PFSK-1 (cell line): ENCODE data around the gene RABIF.

ENCODE experiments used
- FOXP2 ChIP-seq: optimal IDR thresholded peaks from 2 replicates; pipeline ENCODE3; 2011; ENCODE audit warnings: borderline replicate concordance, control low read depth, inconsistent platforms; ENCODE audit not compliant: insufficient read depth; ENCODE audit errors: extremely low read length, extremely low read depth
- POLR2AphosphoS5 ChIP-seq: IDR thresholded peaks from 2 replicates; pipeline ENCODE4 v1.6.1; 2012; ENCODE audit warnings: low read depth, mild to moderate bottlenecking, control low read depth, low read length, moderate library complexity
- SIN3A ChIP-seq: IDR thresholded peaks from 2 replicates; pipeline ENCODE4 v1.6.1; 2012; ENCODE audit warnings: mild to moderate bottlenecking, low read length, moderate library complexity, borderline replicate concordance; ENCODE audit not compliant: insufficient read depth
- TAF1 ChIP-seq: IDR thresholded peaks from 2 replicates; pipeline ENCODE4 v1.6.1; 2012; ENCODE audit warnings: low read length, control low read depth, borderline replicate concordance; ENCODE audit not compliant: insufficient read depth
- TF ChIP-seq, protein P1 (sequence below), 2 experiments: IDR thresholded peaks; 2 replicates each; pipeline versions ENCODE4 v1.6.1 to v1.8.0; 2011 to 2012; ENCODE audit warnings: low read depth in 2 of 2, low read length in 2 of 2, control low read depth in 1 of 2, inconsistent platforms in 1 of 2, mild to moderate bottlenecking in 1 of 2, moderate library complexity in 1 of 2; ENCODE audit not compliant: insufficient read depth in 1 of 2

DNA sequence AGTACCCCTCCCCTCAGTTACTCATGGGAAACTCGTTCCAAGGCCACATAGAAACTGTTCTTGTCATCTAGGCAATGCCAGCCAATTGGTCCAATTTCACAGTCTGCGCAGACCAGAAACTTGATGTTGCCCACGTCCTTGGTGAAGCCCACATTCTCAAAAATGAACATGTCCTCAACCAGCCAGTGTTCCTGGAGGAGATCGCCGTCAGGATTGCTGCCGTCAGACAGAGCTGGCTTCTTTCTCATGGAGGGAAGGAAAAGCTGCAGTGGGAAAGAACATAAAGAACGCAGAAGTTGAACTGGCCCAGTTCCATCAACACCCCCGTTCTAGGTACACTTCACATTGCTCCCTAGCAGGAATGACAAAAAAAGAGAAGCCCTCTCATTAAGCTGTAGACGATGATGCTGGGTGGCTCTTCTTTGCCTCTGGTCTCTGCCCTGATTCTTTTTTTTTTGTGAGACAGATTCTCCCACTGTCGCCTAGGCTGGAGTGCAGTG lies 7.9 kb downstream of the RABIF start:
- TF ChIP-seq, protein P1, sequence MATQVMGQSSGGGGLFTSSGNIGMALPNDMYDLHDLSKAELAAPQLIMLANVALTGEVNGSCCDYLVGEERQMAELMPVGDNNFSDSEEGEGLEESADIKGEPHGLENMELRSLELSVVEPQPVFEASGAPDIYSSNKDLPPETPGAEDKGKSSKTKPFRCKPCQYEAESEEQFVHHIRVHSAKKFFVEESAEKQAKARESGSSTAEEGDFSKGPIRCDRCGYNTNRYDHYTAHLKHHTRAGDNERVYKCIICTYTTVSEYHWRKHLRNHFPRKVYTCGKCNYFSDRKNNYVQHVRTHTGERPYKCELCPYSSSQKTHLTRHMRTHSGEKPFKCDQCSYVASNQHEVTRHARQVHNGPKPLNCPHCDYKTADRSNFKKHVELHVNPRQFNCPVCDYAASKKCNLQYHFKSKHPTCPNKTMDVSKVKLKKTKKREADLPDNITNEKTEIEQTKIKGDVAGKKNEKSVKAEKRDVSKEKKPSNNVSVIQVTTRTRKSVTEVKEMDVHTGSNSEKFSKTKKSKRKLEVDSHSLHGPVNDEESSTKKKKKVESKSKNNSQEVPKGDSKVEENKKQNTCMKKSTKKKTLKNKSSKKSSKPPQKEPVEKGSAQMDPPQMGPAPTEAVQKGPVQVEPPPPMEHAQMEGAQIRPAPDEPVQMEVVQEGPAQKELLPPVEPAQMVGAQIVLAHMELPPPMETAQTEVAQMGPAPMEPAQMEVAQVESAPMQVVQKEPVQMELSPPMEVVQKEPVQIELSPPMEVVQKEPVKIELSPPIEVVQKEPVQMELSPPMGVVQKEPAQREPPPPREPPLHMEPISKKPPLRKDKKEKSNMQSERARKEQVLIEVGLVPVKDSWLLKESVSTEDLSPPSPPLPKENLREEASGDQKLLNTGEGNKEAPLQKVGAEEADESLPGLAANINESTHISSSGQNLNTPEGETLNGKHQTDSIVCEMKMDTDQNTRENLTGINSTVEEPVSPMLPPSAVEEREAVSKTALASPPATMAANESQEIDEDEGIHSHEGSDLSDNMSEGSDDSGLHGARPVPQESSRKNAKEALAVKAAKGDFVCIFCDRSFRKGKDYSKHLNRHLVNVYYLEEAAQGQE (IDR thresholded peaks at IDR 0.05; ENCODE audit: insufficient read depth in 1 of 2, low read depth in 2 of 2, low read length in 2 of 2), result no peak
- TF ChIP-seq POLR2AphosphoS5 (no peak), SIN3A (no peak), TAF1 (no peak), FOXP2 (no peak)
